ENCODE measurements around the gene GCG. TPM values are rescaled to one million over a fixed set of nuclear protein-coding genes. Genes with fewer than 3 reads are reported as not detected.

The GCG gene
- total RNA-seq, 1 donor from 2014 or later = not detected

DNA sequence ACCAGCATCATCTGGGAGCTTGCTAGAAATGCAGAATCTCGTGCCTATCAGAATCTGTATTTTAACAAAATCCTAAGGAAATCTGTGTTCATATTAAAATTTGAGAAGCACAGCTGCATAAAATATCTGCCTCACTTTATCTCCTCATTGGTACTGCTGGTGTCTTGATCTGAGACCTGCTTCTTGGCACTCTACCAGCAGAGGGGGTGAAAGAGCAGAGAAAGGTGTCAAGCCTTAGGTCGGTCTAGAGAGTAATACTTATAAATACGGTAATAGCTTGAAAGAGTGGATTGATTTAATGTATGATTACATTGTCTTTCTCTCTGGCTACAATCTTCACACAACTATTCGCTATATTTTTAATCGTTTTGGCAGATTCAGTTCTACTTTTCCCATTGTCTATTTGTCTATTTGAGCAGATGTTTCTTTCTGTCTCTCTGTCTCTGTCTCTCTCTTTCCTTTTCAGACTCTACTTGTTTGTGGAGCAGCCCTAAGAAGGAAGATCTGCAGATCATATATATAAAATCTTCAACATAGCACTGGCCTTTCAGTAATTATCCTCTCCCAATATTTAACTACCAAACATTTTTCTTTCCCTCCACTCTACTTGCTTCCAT is 1.7 kb upstream of the GCG start:
- no peak overlapping the region for H3K27ac ChIP-seq
- intact Hi-C loops (cut with DNase I) = loop anchor here (5.0 kb wide), 1 partner anchor 149 kb away; no protein-coding TSS in a partner anchor
- TF ChIP-seq, protein P1, sequence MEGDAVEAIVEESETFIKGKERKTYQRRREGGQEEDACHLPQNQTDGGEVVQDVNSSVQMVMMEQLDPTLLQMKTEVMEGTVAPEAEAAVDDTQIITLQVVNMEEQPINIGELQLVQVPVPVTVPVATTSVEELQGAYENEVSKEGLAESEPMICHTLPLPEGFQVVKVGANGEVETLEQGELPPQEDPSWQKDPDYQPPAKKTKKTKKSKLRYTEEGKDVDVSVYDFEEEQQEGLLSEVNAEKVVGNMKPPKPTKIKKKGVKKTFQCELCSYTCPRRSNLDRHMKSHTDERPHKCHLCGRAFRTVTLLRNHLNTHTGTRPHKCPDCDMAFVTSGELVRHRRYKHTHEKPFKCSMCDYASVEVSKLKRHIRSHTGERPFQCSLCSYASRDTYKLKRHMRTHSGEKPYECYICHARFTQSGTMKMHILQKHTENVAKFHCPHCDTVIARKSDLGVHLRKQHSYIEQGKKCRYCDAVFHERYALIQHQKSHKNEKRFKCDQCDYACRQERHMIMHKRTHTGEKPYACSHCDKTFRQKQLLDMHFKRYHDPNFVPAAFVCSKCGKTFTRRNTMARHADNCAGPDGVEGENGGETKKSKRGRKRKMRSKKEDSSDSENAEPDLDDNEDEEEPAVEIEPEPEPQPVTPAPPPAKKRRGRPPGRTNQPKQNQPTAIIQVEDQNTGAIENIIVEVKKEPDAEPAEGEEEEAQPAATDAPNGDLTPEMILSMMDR (IDR thresholded peaks at IDR 0.05) = peak in 1 of 3 experiments; percentile 20
- H3K27me3 ChIP-seq = no peaks in the 10 kb centered on the region
- H3K36me3 ChIP-seq = no peaks in the 10 kb centered on the region
- no peak for DNase-seq (ENCODE audit: low spot score in 2 of 2)
- no peaks in the 10 kb centered on the region for H3K9me3 ChIP-seq
- no peak overlapping the region for H3K4me3 ChIP-seq
- no peaks in the 10 kb centered on the region for H3K4me1 ChIP-seq

DNA sequence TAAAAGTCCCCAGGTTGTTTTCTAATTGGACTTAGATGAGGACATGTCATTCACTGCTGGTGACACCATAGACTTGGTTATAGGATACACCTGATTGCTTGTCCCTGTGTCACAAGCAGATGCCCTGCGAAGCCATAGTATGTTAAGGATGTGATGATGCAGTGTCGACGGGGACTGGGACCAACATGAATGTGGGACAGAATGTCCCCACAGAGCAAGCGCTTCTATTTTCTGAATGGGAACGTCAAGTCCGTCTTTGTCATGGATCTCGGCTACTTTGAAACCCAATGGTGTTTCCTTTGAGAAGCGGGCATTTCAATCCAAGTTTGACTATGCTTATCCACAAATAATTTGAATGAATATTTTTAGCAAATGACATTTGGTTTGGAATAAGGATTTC is 2.1 kb downstream of the GCG start:
- no peaks in the 10 kb centered on the region for H3K4me1 ChIP-seq
- no peak for DNase-seq (ENCODE audit: low spot score in 2 of 2)
- H3K27me3 ChIP-seq = no peaks in the 10 kb centered on the region
- H3K36me3 ChIP-seq = no peaks in the 10 kb centered on the region
- TF ChIP-seq, protein P1 (IDR thresholded peaks at IDR 0.05) = no peak
- H3K9me3 ChIP-seq = no peaks in the 10 kb centered on the region
- intact Hi-C loops (cut with DNase I) = loop anchor here (5.0 kb wide), 1 partner anchor 152 kb away; no protein-coding TSS in a partner anchor
- no peak overlapping the region for H3K4me3 ChIP-seq
- H3K27ac ChIP-seq = no peak overlapping the region

DNA sequence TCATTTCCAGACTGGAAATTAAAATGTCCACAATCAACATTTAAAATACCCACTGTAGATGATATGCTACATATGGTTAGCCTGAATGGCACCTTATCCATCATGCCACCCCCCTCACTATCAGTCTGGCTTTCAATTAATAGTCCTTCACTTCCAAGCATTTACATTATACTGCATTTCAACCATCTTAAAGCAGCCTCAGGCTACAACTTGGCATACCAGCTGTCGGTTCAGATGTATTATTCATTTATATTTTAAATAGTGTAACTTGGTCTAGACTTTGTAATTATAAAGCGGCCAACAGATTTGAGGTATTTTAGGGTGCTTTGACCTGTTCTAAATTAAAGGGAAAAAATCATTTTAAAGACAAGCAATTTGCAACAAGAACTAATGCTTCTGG is 2.6 kb downstream of the GCG start:
- intact Hi-C loops (cut with DNase I) = no loop called here
- DNase-seq (ENCODE audit: low spot score in 2 of 2) = no peak

DNA sequence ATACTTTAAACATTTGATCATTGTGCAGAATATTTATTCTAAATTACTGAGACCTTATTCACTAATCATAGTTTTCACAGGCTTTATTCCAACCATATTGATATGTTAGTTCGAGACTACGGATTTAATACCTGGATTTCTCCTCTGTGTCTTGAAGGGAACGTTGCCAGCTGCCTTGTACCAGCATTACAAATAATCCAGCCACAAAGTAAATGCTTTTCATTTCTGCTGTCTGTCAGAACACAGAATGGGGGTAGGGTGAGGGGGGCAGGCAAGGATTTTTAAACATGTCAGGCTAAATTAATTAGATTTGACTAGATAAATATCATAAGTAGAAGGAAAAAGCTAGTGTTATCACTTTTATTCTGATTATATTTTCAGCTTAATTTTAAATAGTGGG is 3.1 kb downstream of the GCG start:
- DNase-seq (ENCODE audit: low spot score in 2 of 2) = no peak
- H3K36me3 ChIP-seq = no peaks in the 10 kb centered on the region
- intact Hi-C loops (cut with DNase I) = no loop called here
- H3K27ac ChIP-seq = no peak overlapping the region
- no peaks in the 10 kb centered on the region for H3K9me3 ChIP-seq
- no peak overlapping the region for H3K4me3 ChIP-seq
- H3K27me3 ChIP-seq = no peaks in the 10 kb centered on the region
- TF ChIP-seq, protein P1 (IDR thresholded peaks at IDR 0.05) = no peak
- H3K4me1 ChIP-seq = no peaks in the 10 kb centered on the region

More for the DNA sequence above, 2.6 kb downstream of the GCG start:
- Histone ChIP-seq H3K36me3 (no peaks in the 10 kb centered on the region), H3K4me3 (no peak overlapping the region), H3K27ac (no peak overlapping the region), H3K4me1 (no peaks in the 10 kb centered on the region), H3K9me3 (no peaks in the 10 kb centered on the region), H3K27me3 (no peaks in the 10 kb centered on the region)
- TF ChIP-seq, protein P1 (IDR thresholded peaks at IDR 0.05) = no peak

DNA sequence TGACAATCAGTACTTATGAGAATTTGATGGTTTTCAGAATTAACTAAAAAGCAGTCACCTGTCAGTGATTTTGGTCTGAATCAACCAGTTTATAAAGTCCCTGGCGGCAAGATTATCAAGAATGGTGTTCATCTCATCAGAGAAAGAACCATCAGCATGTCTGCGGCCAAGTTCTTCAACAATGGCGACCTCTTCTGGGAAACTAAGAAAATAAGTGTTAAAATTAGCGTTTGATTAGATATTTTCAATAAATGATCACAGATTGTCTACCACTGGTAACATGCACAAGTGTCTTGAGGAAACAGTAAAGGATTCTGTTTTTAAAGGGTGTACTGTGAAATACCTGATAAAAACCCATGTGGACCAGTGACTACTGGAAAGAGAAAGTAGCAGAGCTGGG is 8.1 kb downstream of the GCG start:
- TF ChIP-seq, protein P1 (IDR thresholded peaks at IDR 0.05) = no peak
- Histone ChIP-seq H3K27me3 (no peaks in the 10 kb centered on the region), H3K9me3 (no peaks in the 10 kb centered on the region), H3K4me3 (no peak overlapping the region), H3K27ac (no peak overlapping the region), H3K36me3 (no peaks in the 10 kb centered on the region), H3K4me1 (no peaks in the 10 kb centered on the region)
- intact Hi-C loops (cut with DNase I) = no loop called here
- no peak for DNase-seq (ENCODE audit: low spot score in 2 of 2)

DNA sequence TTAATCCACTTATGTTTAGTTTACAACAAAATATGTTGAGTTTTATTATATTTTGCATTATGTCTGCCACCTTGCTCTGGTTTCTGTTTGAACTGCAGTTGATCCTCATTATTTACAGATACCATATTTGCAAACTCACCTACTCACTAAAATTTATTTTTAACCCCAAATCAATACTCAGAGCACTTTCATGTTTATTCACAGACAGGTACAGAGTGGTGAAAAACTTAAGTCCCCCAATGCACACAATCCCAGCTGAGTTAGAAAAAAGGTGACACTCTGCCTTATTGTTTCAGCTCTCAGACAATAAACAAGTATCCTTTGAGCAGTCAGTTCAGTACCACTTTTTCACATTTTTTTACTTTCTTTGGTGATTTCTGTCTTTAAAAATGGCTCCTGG is 13.7 kb downstream of the GCG start:
- no peaks in the 10 kb centered on the region for H3K9me3 ChIP-seq
- intact Hi-C loops (cut with DNase I) = no loop called here
- TF ChIP-seq, protein P1 (IDR thresholded peaks at IDR 0.05) = no peak
- no peaks in the 10 kb centered on the region for H3K4me1 ChIP-seq
- H3K27ac ChIP-seq = no peak overlapping the region
- no peak for DNase-seq (ENCODE audit: low spot score in 2 of 2)
- H3K36me3 ChIP-seq = no peaks in the 10 kb centered on the region
- H3K4me3 ChIP-seq = no peak overlapping the region
- H3K27me3 ChIP-seq = no peaks in the 10 kb centered on the region
